GM13977 (cell line): ENCODE data around the gene CACTIN.

Experiments used
- DNase-seq: peaks from one replicate; pipeline ENCODE4 v3.0.0; 2012; ENCODE audit warnings: low spot score
- CTCF ChIP-seq: IDR thresholded peaks from 2 replicates; pipeline ENCODE4 v1.5.1; 2012; ENCODE audit warnings: mild to moderate bottlenecking, control low read depth; ENCODE audit not compliant: insufficient read depth; ENCODE audit errors: extremely low read depth, missing control alignments
- in situ Hi-C: fragments of 300-500 bp; cut with MboI; formaldehyde crosslinking; loops from one replicate; pipeline ENCODE4 v1.12.0; 2022; ENCODE audit warnings: low sequenced_read_pairs, low pct_unique_long_range_greater_than_20kb, mixed read lengths, inconsistent platforms; ENCODE audit not compliant: unreplicated experiment

The CACTIN gene

GRCh38 chr19:3645067-3645396, 18.4 kb upstream of the CACTIN start:
- no peak for DNase-seq
- TF ChIP-seq CTCF, result no peak
- in situ Hi-C loops, result no loop called here

- no peak for DNase-seq
- TF ChIP-seq CTCF, result no peak
- in situ Hi-C loops, result no loop called here
These were observed 17.9 kb upstream of the CACTIN start for GRCh38 chr19:3644351-3645066.

- in situ Hi-C loops, result no loop called here
- no peak for DNase-seq
- no peak for TF ChIP-seq CTCF
These were observed 17.2 kb upstream of the CACTIN start for GRCh38 chr19:3643674-3644313.

- in situ Hi-C loops, result no loop called here
- DNase-seq, result no peak
- TF ChIP-seq CTCF, result no peak
These were observed 16.5 kb upstream of the CACTIN start for GRCh38 chr19:3642987-3643673.

- TF ChIP-seq CTCF, result no peak
- DNase-seq, result no peak
- in situ Hi-C loops, result no loop called here
These were observed 15.7 kb upstream of the CACTIN start for GRCh38 chr19:3642296-3642695.

- DNase-seq, result no peak
- TF ChIP-seq CTCF, result no peak
- in situ Hi-C loops, result no loop called here
These were observed 15.1 kb upstream of the CACTIN start for GRCh38 chr19:3641515-3642269.
